AG20443 (cell line): Measurements from ENCODE around the gene OR13C5.
A peak's percentile ranks its signal among the peaks of the same experiment; 100 is the strongest.
"Not testable (repeated sequence)": the region's sequence is repeated elsewhere in the genome, so short reads cannot be mapped to it uniquely, and the experiment has no call there.

Experiments
- DNase-seq: peaks from one replicate; pipeline ENCODE4 v3.0.0; 2012; ENCODE audit warnings: low spot score, mixed read lengths

Gene OR13C5, protein sequence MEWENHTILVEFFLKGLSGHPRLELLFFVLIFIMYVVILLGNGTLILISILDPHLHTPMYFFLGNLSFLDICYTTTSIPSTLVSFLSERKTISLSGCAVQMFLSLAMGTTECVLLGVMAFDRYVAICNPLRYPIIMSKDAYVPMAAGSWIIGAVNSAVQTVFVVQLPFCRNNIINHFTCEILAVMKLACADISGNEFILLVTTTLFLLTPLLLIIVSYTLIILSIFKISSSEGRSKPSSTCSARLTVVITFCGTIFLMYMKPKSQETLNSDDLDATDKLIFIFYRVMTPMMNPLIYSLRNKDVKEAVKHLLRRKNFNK

DNA sequence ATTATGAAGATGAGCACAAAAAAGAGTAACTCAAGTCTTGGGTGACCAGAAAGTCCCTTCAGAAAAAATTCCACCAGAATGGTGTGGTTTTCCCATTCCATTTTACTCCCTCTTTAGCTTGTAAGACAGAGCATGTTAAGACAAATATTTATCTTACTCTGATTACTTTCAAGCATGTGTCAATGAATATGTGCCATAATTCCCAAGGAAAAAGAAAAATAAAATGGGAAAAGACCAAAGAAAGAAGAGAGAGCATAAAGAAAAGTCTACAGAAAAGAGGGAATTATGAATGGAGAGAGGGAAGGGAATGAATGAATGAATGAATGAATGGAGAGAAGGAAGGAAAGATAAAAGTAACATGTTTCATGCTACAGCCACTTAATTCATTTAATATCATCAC is at the start of gene OR13C5:
TSS of gene OR13C5 (minus strand) at position 101 of the 400 bp plus-strand sequence. CDS start at position 101, 0 bp downstream.
- DNase-seq, result not testable (repeated sequence)

DNA sequence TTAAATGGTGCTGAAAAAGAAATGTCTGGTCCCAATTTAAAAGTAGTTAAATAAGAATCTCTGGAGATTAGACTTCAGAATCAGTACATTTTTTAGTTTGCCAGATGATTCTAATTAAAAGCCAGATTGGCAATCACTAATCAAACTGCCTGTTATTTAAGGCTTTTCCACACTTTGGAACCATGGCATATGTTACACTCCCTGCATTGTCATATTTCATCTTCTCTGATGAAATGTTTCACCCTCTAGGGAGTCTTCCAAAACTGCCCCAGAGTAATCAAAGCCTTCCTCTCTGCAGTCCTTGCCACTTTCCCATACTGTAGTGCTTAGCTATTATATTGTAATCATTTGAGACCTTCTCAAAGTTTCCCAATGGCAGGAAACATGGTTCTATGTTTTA is 36.2 kb upstream of the OR13C5 start:
- no peak for DNase-seq

DNA sequence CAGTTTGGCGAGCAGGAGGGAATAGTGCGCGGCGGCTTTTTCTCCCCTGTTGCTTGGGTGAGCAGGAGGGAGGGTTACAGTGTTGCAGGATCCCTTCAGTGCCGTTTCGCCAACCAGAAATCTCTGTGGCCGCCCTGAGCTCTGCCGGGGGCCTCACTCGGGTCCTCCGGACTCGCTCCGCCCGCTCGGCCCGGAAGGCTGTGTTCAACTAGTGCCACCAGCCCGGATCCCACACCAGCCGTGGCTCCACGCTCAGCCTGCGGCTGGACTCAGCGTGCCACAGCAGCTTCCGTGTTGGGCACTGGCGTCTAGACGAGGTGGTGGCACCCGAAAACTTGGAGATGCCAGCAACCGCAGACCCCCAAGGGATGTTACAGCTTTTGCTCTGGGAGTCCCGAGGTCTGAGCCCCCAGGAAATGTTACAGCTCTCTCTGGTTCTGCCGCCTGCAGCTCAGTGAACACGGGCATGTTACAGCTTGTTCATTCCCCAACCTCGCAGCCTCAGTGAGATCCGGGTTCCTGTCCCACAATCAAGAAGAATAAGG is 34.8 kb upstream of the OR13C5 start:
- no peak for DNase-seq

DNA sequence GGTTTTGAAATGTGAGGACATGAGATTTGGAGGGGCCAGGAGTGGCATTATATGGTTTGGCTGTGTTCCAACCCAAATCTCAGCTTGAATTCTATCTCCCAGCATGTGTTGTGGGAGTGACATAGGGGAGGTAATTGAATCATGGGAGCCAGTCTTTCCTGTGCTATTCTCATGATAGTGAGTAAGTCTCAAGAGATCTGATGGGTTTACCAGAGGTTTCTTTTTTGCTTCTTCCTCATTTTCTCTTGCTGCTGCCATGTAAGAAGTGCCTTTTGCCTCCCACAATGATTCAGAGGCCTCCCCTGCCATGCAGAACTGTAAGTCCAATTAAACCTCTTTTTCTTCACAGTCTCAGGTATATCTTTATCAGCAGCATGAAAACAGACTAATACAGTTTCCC is 26.8 kb upstream of the OR13C5 start:
- not testable (repeated sequence) for DNase-seq

DNA sequence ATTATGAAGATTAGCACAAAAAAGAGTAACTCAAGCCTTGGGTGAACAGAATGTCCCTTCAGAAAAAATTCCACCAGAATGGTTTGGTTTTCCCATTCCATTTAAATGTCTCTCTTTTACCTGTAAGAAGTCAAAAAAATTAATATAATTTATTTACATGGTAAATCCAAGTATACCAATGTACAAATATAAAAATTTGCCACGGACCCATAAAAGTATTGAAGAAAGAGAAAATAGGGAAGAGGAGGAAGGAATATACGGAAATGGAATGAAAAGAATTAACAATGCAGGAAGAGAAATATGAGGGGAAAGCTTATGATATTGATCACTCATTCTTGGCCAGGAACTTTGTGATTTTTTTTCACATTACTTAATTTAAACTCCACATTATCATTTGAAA is 18.9 kb upstream of the OR13C5 start, which contains the start of gene OR13C9:
TSS of gene OR13C9 (minus strand) at position 101 of the 400 bp plus-strand sequence. CDS start at position 101, 0 bp downstream.
- DNase-seq, result no peak

DNA sequence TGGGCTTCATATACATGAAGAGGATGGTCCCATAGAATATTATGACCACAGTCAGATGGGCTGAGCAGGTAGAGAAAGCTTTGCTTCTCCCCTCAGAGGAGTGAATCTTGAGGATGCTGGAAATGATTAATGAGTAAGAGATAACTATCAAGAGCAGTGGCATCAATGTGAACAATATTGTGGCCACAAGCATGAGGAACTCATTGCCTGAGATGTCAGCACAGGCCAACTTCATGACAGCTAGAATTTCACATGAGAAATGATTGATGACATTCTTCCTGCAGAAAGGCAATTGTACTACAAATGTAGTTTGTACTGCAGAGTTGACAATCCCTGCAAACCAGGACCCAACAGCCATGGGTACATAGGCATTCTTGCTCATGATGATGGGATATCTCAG is 18.2 kb upstream of the OR13C5 start:
- DNase-seq, result no peak

DNA sequence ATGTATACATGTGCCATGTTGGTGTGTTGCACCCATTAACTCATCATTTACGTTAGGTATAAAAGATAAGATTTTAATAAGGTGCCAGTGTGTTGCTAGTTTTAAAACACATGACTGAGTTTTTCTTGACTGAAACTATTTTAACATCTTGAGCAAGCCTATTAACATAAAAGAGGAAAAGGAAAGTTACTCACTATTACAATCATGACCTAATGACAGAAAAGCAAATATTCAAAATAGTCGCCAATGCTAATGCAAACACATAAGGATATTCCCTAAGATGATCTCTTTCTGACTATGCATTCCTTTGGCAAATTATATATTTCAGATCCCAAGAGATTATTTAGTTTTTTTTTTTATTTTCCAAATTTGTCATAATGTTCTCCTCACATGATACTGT is 12.0 kb upstream of the OR13C5 start:
- DNase-seq, result no peak

DNA sequence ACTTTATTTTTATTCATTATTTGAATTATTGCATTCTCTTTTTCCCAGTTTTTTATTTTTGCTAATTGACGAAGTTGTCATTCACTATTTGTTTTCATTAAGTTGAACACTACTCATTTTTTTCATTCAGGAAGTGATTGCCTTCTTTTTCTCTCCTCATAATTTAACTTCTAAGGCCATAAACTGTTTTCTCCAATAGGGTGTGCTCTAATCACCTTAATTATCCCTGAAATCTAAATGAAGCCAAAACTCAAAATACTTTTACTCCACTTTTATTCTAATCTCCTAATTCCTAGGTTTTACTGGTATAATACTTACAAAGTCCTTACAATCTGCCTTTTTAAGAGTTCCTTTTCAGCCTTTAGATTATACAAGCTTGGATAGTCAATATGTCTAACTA is 9.1 kb upstream of the OR13C5 start:
- no peak for DNase-seq

DNA sequence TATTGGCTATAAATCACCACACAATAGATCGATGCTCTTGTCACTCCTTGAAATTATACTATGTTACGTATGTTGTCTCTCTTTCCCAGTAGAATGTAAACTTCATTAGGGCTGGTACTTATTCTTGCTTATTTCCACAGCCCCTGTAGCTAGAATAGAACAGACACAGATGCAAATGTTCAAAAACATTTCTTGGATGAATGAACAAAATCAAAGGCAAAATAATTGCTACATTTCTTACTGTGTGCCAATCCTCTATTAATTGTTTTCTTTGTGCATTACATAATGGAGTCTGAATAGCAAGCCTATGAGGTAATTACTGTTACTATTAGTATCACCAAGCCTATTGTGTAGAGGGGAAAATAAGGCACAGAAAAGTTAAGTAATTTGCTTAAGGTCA is 6.9 kb upstream of the OR13C5 start:
- no peak for DNase-seq

DNA sequence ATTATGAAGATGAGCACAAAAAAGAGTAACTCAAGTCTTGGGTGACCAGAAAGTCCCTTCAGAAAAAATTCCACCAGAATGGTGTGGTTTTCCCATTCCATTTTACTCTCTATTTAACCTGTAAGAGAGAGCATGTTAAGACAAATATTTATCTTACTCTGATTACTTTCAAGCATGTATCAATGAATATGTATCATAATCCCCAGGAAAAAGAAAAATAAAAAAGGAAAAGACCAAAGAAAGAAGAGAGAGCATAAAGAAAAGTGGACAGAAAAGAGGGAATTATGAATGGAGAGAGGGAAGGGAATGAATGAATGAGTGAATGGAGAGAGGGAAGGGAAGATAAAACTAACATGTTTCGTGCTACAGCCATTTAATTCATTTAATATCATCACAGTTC is 6.3 kb upstream of the OR13C5 start, which contains the start of gene OR13C2:
TSS of gene OR13C2 (minus strand) at position 101 of the 400 bp plus-strand sequence. CDS start at position 101, 0 bp downstream.
- DNase-seq, result not testable (repeated sequence)

DNA sequence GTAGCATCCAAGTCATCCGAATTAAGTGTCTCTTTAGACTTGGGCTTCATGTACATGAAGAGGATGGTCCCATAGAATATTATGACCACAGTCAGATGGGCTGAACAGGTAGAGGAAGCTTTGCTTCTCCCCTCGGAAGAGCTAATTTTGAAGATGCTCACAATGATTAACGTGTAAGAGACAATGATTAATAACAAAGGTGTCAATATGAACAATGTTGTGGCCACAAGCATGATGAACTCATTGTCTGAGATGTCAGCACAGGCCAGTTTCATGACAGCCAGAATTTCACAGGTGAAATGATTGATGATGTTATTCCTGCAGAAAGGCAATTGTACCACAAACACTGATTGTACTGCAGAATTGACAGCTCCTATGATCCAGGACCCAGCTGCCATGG is 5.6 kb upstream of the OR13C5 start:
- DNase-seq, result no peak

DNA sequence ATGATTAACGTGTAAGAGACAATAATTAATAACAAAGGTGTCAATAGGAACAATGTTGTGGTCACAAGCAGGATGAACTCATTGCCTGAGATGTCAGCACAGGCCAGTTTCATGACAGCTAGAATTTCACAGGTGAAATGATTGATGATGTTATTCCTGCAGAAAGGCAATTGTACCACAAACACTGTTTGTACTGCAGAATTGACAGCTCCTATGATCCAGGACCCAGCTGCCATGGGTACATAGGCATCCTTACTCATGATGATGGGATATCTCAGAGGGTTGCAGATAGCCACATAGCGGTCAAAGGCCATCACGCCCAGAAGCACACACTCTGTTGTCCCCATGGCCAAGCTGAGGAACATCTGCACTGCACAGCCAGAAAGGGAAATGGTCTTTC is 464 bp downstream of the OR13C5 start:
- not testable (repeated sequence) for DNase-seq

DNA sequence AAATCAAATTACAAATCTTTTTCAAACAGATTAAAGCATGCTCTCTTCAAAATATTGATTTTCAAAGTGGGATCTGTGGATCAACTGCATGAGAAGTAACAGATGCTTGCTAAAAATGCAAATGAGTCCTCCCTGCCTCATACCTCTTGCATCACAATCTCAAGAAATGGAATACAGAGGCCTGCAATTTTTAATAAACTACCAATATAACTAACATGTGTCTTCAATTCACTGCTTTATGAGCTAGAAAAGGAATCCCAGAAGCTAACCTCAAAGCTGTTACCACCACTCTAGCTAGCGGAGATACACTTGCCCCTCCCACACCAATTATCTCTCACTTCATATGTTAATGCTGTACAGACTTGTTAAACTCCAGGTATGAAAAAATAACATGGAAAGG is 9.6 kb downstream of the OR13C5 start:
- DNase-seq, result no peak

DNA sequence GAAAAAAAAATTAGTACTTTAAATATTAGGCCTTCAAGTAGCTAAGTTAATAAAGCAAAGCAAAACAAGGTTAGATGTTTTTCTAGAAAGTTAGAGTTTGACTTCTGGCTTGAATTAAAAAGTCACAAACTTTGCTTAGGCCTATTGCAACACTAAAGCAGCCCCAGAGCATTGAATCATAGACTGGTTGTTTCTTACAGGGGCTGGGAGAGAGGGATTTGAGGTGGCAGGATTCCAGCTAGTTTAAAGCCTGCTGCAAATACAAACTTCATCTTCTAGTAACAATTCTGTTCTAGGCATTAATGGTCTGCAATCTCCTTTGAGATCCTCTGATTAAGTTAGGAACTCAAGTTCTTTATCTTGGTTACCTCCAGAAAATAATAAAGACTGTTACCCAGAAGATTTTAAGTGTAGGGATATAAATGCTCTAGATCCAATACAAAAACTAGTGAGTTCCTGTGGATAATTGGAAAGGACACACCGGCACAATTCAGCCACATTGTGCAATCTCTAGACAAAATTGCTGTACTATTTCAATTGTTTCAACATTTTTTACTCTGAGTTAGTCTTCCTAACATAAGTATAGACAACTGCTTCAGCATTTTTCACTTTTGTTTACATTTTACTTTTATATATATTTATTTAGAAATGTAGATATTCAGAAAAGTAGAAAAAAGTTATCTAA is 12.6 kb downstream of the OR13C5 start:
- DNase-seq, result peak; percentile 19

DNA sequence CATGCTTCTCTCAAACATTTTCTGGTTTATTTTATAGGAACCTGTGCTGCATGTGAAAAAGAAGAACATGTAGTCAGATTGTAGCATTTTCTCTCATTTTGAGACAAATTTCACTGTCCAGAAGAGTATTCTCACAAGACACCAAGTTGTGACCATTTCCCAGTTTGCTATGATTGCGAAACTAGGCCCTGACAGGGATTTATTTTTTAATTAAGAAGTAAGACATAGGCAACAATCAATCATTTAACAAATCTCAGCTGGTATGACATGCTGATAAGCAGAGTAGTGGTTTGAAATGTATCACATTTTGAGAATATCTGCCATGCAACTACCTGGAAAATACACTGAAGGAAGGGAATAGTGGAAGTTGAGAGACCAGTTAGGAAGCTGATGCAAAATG is 18.7 kb downstream of the OR13C5 start:
- no peak for DNase-seq

DNA sequence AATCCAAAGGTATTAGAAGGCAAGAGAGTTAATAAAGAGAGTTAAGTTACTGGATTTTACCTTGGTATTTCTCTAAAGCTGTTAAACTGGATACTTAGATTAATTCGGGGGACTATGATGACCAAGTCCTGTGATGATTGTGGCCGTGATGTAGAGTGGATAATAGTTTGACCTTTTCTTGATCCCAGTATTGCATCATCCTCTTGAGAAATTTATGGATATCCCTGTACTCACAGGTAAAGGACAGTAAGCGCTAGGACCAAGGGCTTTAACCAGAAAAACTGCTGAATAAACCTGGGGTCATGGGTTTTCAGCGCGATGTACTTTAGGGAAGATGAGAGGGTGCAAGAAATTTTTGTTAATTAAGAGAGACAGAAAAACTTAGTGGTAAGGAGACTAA is 21.9 kb downstream of the OR13C5 start:
- no peak for DNase-seq

DNA sequence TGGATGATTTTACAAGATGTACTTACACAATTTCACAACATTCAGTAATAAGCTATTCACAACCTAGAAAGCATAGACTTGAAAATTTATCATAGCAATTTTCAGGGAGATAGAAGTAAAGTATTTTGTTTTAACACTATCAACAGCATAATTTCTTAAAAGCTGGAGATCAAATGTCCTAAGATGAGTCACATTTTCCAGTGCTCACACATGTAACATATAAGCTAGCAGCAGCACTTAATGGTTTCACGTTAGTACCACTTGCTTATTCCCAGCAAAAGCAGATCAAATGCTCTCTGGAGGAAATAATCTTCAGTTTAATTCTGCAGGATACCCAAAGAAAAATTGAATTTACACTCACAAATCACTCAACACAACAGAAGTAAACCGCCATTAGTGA is 23.8 kb downstream of the OR13C5 start:
- DNase-seq, result no peak

DNA sequence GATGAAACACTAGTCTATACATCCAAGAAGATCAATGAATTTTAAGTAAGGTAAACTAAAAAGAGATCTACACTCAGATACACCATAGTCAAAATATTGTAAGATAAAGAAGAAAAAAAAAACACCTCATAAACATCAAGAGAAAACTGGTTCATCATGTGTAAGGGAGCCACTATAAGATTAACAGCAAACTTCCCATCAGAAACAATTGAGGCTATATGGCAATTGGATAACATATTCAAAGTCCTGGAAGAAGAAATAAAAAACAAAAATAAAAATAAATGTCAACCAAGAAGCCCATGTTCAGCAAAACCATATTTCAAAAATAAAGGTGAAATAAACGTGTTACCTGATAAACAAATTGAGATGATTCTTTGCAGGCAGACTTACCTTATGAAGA is 26.6 kb downstream of the OR13C5 start:
- no peak for DNase-seq

DNA sequence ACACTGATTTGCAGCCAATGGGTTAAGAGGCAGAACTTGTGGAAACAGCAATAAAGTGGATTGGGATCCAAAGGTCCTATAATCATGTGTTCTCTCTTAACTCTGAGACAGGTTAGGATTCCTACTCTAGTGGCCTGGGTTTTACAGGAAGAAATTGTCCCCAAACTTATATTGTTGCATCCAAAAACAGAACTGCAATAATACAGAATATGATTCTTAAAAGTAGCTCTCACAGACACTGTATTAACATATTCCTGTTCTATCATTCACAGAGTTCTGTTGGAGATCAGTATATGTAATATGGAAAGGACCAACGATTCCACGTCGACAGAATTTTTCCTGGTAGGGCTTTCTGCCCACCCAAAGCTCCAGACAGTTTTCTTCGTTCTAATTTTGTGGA is 30.3 kb downstream of the OR13C5 start, which contains the start of gene OR13C8:
TSS of gene OR13C8 (plus strand) at position 301 of the 400 bp plus-strand sequence. CDS start at position 301, 0 bp downstream.
- no peak for DNase-seq

DNA sequence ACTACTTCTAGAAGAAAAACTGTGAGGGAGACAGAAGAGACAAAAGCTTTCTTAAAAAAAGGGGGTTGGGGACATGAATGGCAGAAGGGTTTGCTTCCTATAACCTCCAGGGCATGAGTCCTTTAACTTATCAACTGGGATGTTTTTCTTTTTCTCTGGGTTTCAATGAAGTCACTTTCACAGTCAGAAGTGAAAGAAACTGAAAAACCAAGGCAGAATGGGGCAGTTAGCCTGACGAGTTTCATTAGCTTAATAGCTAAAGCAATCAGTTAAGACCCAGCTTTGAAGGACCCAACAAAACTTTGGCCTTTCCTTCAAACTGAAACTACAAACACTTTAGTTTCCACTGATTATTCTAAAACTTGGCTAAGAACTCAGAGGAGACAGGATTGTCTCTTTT is 34.9 kb downstream of the OR13C5 start:
- DNase-seq, result no peak

DNA sequence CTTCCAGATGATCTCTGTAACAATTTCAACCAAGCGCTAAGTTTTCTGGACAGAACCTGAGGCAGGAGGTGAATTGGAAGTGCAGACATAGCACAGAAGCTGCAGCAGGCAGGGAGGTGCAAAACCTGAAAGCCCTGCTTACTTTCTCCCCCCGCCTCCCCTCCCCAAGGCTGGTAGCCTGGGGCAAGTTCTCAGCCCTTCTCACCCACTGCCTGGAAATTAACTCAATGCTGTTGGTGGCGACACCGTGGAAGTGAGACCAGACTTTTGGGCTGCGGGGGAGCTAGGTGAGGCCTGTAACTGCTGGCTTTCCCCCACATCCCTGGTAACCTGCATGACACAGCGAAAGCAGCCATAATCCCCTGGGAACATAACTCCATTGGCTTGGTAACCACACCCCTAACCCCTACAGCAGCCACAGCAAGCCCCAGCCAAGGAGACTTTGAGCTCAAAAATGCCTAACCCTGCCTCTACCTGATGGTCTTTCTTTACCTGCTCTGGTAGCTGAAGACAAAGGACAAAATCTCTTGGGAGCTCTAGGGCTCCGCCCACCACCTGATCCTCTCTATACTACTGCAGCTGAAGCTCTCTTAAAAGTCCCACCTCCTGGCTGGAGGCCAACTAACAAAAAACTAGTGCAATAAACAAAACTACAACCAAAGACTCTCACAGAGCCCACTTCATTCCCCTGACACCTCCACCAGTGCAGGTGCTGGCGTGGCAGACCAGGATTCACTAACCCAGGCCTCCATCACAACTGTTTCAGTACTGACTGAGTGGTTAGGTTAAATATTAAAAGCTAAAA is 42.2 kb downstream of the OR13C5 start:
- no peak for DNase-seq

DNA sequence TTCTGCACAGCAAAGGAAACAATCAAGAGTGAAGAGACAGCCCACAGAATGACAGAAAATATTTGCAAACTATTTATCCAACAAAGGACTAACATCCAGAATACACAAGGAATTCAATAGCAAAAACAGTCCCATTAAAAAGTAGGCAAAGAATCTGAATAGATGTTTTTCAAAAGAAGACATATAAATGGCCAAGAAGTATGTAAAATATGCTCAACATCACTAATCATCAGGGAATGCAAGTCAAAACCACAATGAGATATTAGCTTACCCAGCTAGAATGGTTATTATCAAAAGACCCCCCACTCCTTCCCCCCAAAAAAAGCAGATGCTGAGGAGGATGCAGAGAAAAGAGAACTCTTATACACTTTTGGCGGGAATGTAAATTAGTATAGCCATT is 43.7 kb downstream of the OR13C5 start:
- DNase-seq, result no peak
